Naive thymus-derived CD4-positive, alpha-beta T cell (primary cell): ENCODE results near the gene NTM. TPM values are rescaled to one million over a fixed set of nuclear protein-coding genes. Genes with fewer than 3 reads are reported as not detected.

Experiments
- ATAC-seq: fragments of 150-1000 bp; cut with Tn5 transposase; 2 replicates; pipeline ENCODE4 v1.10.0; 2021; ENCODE audit warnings: mild to moderate bottlenecking, moderate library complexity
- CTCF ChIA-PET: fragments of 350-600 bp; sonication (Branson Sonifier 250); formaldehyde crosslinking; loops from one replicate; lab custom pipeline; 2021; ENCODE audit warnings: antibody characterized with exemption; lab: Charles Lee
- POLR2A ChIA-PET: fragments of 350-600 bp; sonication (Branson Sonifier 250); formaldehyde crosslinking; loops from one replicate; lab custom pipeline; 2021; ENCODE audit warnings: antibody characterized with exemption, inconsistent platforms; lab: Charles Lee
- DNase-seq, 9 donors: peaks; one replicate each; pipeline versions ENCODE4 v3.0.0 to v3.0.0-alpha.2; 2020 to 2022; ENCODE audit warnings: mixed read lengths in 1 of 9
- H3K27ac ChIP-seq: one replicate; pipeline ENCODE4 v1.7.0; 2013; ENCODE audit warnings: mild to moderate bottlenecking, low read depth, low read length, moderate library complexity
- H3K27me3 ChIP-seq, 2 donors: one replicate each; pipeline ENCODE4 v1.7.0; 2013; ENCODE audit warnings: low read length in 2 of 2, mild to moderate bottlenecking in 2 of 2, moderate library complexity in 2 of 2; ENCODE audit not compliant: control insufficient read depth in 2 of 2, insufficient read depth in 2 of 2
- H3K36me3 ChIP-seq, 3 experiments: 1 replicate in 2 of 3; 2 replicates in 1 of 3; pipeline ENCODE4 v1.7.0; 2013; ENCODE audit warnings: low read length in 3 of 3, mild to moderate bottlenecking in 3 of 3, moderate library complexity in 1 of 3; ENCODE audit not compliant: insufficient read depth in 3 of 3, control insufficient read depth in 2 of 3
- H3K4me1 ChIP-seq, 2 donors: one replicate each; pipeline ENCODE4 v1.7.0; 2013; ENCODE audit warnings: low read length in 2 of 2, mild to moderate bottlenecking in 2 of 2, moderate library complexity in 1 of 2; ENCODE audit not compliant: control insufficient read depth in 2 of 2, insufficient read depth in 2 of 2
- H3K4me3 ChIP-seq: 2 replicates; pipeline ENCODE4 v1.7.0; 2013; ENCODE audit warnings: mild to moderate bottlenecking, low read length
- H3K9me3 ChIP-seq, 3 experiments: 1 replicate in 2 of 3; 2 replicates in 1 of 3; pipeline ENCODE4 v1.7.0; 2013; ENCODE audit warnings: low read length in 3 of 3; ENCODE audit not compliant: control insufficient read depth in 2 of 3
- H3K27ac Mint-ChIP-seq, 9 donors: one replicate each; pipeline ENCODE4 v1.8.0; 2020 to 2022; ENCODE audit warnings: mixed read lengths in 9 of 9, mild to moderate bottlenecking in 8 of 9, moderate library complexity in 5 of 9, inconsistent platforms in 2 of 9
- H3K27me3 Mint-ChIP-seq, 5 donors: one replicate each; pipeline ENCODE4 v1.8.0; 2021 to 2022; ENCODE audit warnings: mixed read lengths in 5 of 5, mild to moderate bottlenecking in 1 of 5
- H3K36me3 Mint-ChIP-seq, 5 donors: one replicate each; pipeline ENCODE4 v1.8.0; 2020 to 2022; ENCODE audit warnings: mixed read lengths in 5 of 5, mild to moderate bottlenecking in 3 of 5, inconsistent platforms in 1 of 5
- H3K4me1 Mint-ChIP-seq, 7 donors: one replicate each; pipeline ENCODE4 v1.8.0; 2020 to 2022; ENCODE audit warnings: mixed read lengths in 7 of 7, mild to moderate bottlenecking in 3 of 7, inconsistent platforms in 1 of 7
- H3K4me3 Mint-ChIP-seq, 10 donors: one replicate each; pipeline ENCODE4 v1.8.0; 2020 to 2022; ENCODE audit warnings: mild to moderate bottlenecking in 10 of 10, mixed read lengths in 10 of 10, moderate library complexity in 6 of 10, inconsistent platforms in 2 of 10
- H3K9me3 Mint-ChIP-seq, 11 donors: one replicate each; pipeline ENCODE4 v1.8.0; 2020 to 2022; ENCODE audit warnings: mixed read lengths in 11 of 11, mild to moderate bottlenecking in 4 of 11, inconsistent platforms in 1 of 11, moderate library complexity in 1 of 11
- intact Hi-C, 2 donors: fragments of 100-400 bp; cut with micrococcal nuclease; formaldehyde crosslinking; loops; one replicate each; pipeline ENCODE4 v1.15.1; 2023
- polyA plus RNA-seq, 2 donors: library from polyadenylated mRNA; unstranded; fragments of 300-500 nt; fragmentation: Illumina TruSeq; gene quantifications; one replicate each; pipeline ENCODE4 v1.2.3, GENCODE V29; 2021
- total RNA-seq, 6 experiments: library from RNA in 5 of 6; stranded (reverse) in 5 of 6; gene quantifications; 1 replicate in 5 of 6; 2 replicates in 1 of 6; pipeline ENCODE4 v1.2.3 and lab custom pipeline; 2021 to 2026

Gene NTM
- total and polyA plus RNA-seq, 7 experiments from 2014 or later: not detected

DNA sequence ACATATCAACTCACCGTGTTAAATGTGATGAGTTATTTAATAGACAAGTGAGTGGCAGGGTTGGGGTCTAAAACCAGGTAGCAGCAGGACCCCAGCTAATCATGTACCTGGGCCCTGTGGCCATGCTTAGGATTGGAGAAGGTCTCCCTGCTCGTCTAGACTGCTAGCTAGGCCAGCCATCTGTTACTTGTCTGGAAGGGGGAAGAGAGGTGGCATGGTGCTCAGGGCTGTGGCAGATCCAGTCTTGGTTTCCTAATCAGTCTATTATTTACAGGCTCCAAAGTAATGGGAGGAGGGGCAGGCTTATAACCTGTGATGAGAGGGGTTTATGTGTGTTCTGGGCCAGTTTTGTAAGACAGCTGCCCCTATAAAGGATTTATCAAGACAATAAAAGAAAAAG is 105.9 kb downstream of the NTM start:
- no peaks in the 10 kb centered on the region for H3K27me3 ChIP-seq
- H3K9me3 ChIP-seq: no peaks in the 10 kb centered on the region
- no peak overlapping the region for H3K4me3 ChIP-seq
- intact Hi-C loops: no loop called here
- no peaks in the 10 kb centered on the region for H3K36me3 Mint-ChIP-seq
- ATAC-seq (no peak), DNase-seq (no peak)
- no peak overlapping the region for H3K27ac Mint-ChIP-seq
- H3K4me1 ChIP-seq: no peaks in the 10 kb centered on the region
- no peaks in the 10 kb centered on the region for H3K36me3 ChIP-seq
- H3K27me3 Mint-ChIP-seq: peaks cover 0 to 29% (median 12%) of the 10 kb centered on the region in 5 donors
- POLR2A ChIA-PET: no interaction called here
- no peak overlapping the region for H3K4me3 Mint-ChIP-seq
- no peaks in the 10 kb centered on the region for H3K4me1 Mint-ChIP-seq
- H3K27ac ChIP-seq: no peak overlapping the region
- CTCF ChIA-PET: no interaction called here
- H3K9me3 Mint-ChIP-seq: peaks cover 0 to 12% (median 1%) of the 10 kb centered on the region in 11 donors

DNA sequence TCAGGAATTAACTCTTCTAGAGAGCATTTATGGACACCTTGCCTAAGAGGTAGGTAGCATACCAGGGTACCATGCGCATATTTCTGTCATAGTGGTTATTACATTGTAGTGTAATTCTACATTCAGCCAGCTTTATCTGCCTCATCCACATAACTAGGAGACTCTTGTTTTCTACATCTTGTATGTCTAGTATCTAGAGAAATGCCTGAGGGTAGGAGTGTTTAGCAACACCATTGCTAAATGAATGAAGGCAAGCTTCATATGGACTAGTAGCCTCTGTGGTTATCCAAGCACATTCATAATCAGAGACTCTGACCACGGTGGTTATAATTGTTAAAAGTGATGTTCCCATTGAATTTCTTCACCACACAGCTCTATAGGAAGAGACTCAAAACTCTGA is 107.9 kb downstream of the NTM start:
- DNase-seq (no peak), ATAC-seq (no peak)
- Histone ChIP-seq H3K27me3 (no peaks in the 10 kb centered on the region), H3K4me1 (no peaks in the 10 kb centered on the region), H3K36me3 (no peaks in the 10 kb centered on the region), H3K4me3 (no peak overlapping the region), H3K27ac (no peak overlapping the region), H3K9me3 (no peaks in the 10 kb centered on the region)
- intact Hi-C loops: no loop called here
- Mint-ChIP-seq H3K4me3 (no peak overlapping the region), H3K27me3 (peaks cover 0 to 24% (median 12%) of the 10 kb centered on the region in 5 donors), H3K36me3 (no peaks in the 10 kb centered on the region), H3K27ac (no peak overlapping the region), H3K4me1 (no peaks in the 10 kb centered on the region), H3K9me3 (peaks cover 0 to 12% (median 1%) of the 10 kb centered on the region in 11 donors)
- POLR2A ChIA-PET: no interaction called here
- CTCF ChIA-PET: no interaction called here

DNA sequence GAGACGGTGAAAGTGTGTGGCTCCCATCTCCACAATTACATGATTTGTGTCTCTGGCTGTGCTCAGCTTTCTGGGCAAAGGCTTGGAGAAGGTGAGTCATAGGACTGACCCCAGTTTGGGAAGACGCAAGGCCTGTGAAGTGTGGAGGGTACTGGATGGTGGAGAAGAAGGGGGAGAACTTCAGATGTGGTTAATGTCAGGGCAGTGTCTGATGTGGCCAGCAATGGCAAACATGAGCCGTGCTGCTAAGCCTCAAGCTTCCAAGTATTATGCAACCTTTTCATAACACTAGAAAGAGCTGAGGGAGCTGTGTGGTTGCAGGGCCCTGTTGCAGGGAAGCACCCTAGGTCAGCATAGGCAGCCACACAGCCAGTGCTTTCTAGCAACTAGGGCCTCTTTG is 110.9 kb downstream of the NTM start:
- no peak for ATAC-seq

DNA sequence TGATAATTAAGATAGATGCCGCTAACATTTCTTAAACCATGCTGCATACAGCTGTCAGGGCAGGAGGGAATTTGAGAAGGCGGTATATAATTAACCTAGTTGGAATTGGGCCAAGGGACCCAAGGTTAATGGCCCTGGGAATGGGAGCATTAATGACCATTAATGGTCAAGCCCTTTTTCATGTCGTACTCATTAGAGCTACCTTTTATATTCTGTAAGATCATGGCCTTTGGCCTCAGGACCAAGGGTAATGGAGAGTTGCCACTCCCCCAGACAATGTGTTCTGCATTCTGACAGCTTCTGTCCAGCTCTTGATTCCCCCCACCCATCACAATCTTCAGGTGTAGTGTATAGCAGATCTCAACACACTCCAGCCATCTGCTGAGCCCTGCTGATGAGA is 111.6 kb downstream of the NTM start:
- ATAC-seq (no peak), DNase-seq (no peak)
- Mint-ChIP-seq H3K9me3 (peaks cover 0 to 6% (median 0%) of the 10 kb centered on the region in 11 donors), H3K27ac (no peak overlapping the region), H3K27me3 (peaks cover 0 to 8% (median 5%) of the 10 kb centered on the region in 5 donors), H3K4me1 (no peaks in the 10 kb centered on the region), H3K4me3 (no peak overlapping the region), H3K36me3 (no peaks in the 10 kb centered on the region)
- Histone ChIP-seq H3K4me1 (no peaks in the 10 kb centered on the region), H3K4me3 (no peak overlapping the region), H3K36me3 (no peaks in the 10 kb centered on the region), H3K27ac (no peak overlapping the region), H3K9me3 (no peaks in the 10 kb centered on the region), H3K27me3 (no peaks in the 10 kb centered on the region)
- intact Hi-C loops: no loop called here
- ChIA-PET POLR2A (no interaction called here), CTCF (no interaction called here)

More for the DNA sequence above, 110.9 kb downstream of the NTM start:
- intact Hi-C loops: no loop called here
- Histone ChIP-seq H3K4me1 (no peaks in the 10 kb centered on the region), H3K9me3 (no peaks in the 10 kb centered on the region), H3K4me3 (no peak overlapping the region), H3K27ac (no peak overlapping the region), H3K36me3 (no peaks in the 10 kb centered on the region), H3K27me3 (no peaks in the 10 kb centered on the region)
- ChIA-PET POLR2A (no interaction called here), CTCF (no interaction called here)
- Mint-ChIP-seq H3K4me3 (no peak overlapping the region), H3K27me3 (peaks cover 0 to 8% (median 6%) of the 10 kb centered on the region in 5 donors), H3K4me1 (no peaks in the 10 kb centered on the region), H3K27ac (no peak overlapping the region), H3K9me3 (peaks cover 0 to 5% (median 0%) of the 10 kb centered on the region in 11 donors), H3K36me3 (no peaks in the 10 kb centered on the region)
- DNase-seq: no peak

DNA sequence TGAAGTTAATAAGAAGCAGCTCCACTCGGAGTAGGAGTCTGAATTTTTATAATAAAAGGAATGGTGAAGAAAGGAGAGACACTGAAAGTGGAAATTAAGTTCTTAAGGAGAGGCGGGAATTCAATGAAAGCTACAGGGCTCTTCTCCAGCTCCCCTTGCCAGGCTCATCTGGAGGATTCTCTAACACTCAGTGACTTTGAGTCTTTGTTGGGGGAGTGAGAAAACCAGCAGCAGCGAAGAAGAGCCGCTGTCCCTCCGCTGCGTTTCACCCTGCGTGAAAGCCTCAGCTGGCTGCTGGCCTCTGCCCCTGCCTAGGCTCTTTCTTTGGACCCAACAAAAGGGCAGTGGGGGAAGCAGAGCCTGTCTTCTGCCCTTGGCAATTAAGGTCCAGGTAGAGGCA is 113.0 kb downstream of the NTM start:
- Histone ChIP-seq H3K36me3 (no peaks in the 10 kb centered on the region), H3K9me3 (no peaks in the 10 kb centered on the region), H3K4me3 (no peak overlapping the region), H3K4me1 (no peaks in the 10 kb centered on the region), H3K27me3 (no peaks in the 10 kb centered on the region), H3K27ac (no peak overlapping the region)
- ChIA-PET CTCF (no interaction called here), POLR2A (no interaction called here)
- no peaks in the 10 kb centered on the region for H3K36me3 Mint-ChIP-seq
- H3K27ac Mint-ChIP-seq: no peak overlapping the region
- H3K27me3 Mint-ChIP-seq: peaks cover 0 to 8% (median 0%) of the 10 kb centered on the region in 5 donors
- H3K4me3 Mint-ChIP-seq: no peak overlapping the region
- no peaks in the 10 kb centered on the region for H3K4me1 Mint-ChIP-seq
- DNase-seq: no peak
- intact Hi-C loops: no loop called here
- H3K9me3 Mint-ChIP-seq: peaks cover 0 to 10% (median 0%) of the 10 kb centered on the region in 11 donors
- ATAC-seq: no peak

DNA sequence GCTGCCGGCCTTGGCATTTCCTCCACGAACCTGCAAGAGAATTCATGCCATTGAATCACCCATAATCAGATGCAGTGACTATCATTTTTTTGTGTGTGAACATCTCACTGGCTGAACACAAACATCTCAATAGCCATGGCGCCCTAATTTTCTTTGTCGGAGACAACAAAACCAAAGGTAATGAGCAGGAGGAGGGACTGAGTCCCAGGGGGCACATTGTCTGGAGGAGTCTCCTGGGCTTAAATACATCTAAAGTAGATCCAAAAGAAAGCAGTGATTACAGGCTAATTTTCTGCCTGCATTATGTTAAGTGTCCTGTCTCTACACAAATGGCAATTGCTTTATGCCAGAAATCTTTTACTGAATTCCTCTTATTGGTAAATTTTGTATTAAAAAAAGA is 113.5 kb downstream of the NTM start:
- CTCF ChIA-PET: no interaction called here
- Mint-ChIP-seq H3K4me1 (no peaks in the 10 kb centered on the region), H3K27me3 (peaks cover 0 to 8% (median 0%) of the 10 kb centered on the region in 5 donors), H3K36me3 (no peaks in the 10 kb centered on the region), H3K27ac (no peak overlapping the region), H3K4me3 (no peak overlapping the region), H3K9me3 (peaks cover 0 to 10% (median 0%) of the 10 kb centered on the region in 11 donors)
- Histone ChIP-seq H3K4me1 (no peaks in the 10 kb centered on the region), H3K9me3 (no peaks in the 10 kb centered on the region), H3K36me3 (no peaks in the 10 kb centered on the region), H3K27ac (no peak overlapping the region), H3K4me3 (no peak overlapping the region), H3K27me3 (no peaks in the 10 kb centered on the region)
- POLR2A ChIA-PET: no interaction called here
- DNase-seq (no peak), ATAC-seq (no peak)
- intact Hi-C loops: no loop called here

DNA sequence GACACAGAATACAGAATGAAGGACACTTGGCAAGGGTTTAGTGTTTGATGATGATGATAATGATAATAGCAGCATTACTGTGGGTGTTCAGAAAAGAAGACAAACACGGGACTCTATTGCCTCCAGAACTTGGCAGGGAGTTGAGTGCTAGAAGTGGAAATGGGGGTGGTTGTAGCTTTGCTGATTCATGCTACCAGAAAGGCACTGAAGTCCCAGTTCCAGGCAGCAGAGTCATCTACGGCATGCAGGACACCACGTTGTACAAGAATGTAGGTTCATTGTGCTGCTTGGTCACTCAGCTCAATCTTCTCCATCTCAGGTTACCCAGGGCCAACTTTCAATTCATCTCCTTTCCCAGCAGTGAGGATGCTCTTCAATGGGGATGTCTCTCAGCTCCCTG is 115.7 kb downstream of the NTM start:
- Mint-ChIP-seq H3K27ac (no peak overlapping the region), H3K4me1 (no peaks in the 10 kb centered on the region), H3K9me3 (peaks cover 0 to 10% (median 0%) of the 10 kb centered on the region in 11 donors), H3K27me3 (no peaks in the 10 kb centered on the region), H3K4me3 (no peak overlapping the region), H3K36me3 (no peaks in the 10 kb centered on the region)
- Histone ChIP-seq H3K27me3 (no peaks in the 10 kb centered on the region), H3K36me3 (no peaks in the 10 kb centered on the region), H3K4me1 (no peaks in the 10 kb centered on the region), H3K4me3 (no peak overlapping the region), H3K27ac (no peak overlapping the region), H3K9me3 (no peaks in the 10 kb centered on the region)
- no peak for ATAC-seq
- POLR2A ChIA-PET: no interaction called here
- CTCF ChIA-PET: no interaction called here
- intact Hi-C loops: no loop called here
- DNase-seq: no peak
